ENCODE results near the gene ZBTB43. TPM values are rescaled to one million over a fixed set of nuclear protein-coding genes. Genes with fewer than 3 reads are reported as not detected.

ZBTB43 gene
- total RNA-seq, 1 donor from 2014 or later = 21.5 TPM

DNA sequence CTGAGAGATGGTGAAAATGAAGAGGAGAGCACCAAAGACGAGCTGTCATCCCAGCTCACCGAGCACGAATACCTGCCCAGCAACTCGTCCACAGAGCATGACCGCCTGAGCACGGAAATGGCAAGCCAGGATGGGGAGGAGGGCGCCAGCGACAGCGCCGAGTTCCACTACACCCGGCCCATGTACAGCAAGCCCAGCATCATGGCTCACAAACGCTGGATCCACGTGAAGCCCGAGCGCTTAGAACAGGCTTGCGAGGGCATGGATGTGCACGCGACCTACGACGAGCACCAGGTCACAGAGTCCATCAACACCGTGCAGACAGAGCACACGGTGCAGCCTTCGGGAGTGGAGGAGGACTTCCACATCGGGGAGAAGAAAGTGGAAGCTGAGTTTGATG, 28.2 kb downstream of the ZBTB43 start:
- no peak for FAIRE-seq
- Histone ChIP-seq H3K79me2 (ENCODE audit: insufficient read depth, low read length) (peaks cover 53% of the 10 kb centered on the region), H3K27me3 (ENCODE audit: insufficient read depth, low read length) (no peaks in the 10 kb centered on the region), H3K9ac (ENCODE audit: low read length) (no peak overlapping the region), H3K9me3 (ENCODE audit: insufficient read depth, low read depth, low read length) (no peaks in the 10 kb centered on the region), H2AFZ (ENCODE audit: low read depth, low read length) (no peak overlapping the region), H3K4me1 (ENCODE audit: insufficient read depth, low read length) (no peaks in the 10 kb centered on the region), H3K4me3 (ENCODE audit: insufficient read depth, low read depth, low read length) (no peak overlapping the region), H3K36me3 (ENCODE audit: insufficient read depth, low read length) (peaks cover 19% of the 10 kb centered on the region), H3K4me2 (ENCODE audit: low read length) (no peak overlapping the region), H4K20me1 (ENCODE audit: insufficient read depth, low read length) (peaks cover 67% of the 10 kb centered on the region), H3K27ac (ENCODE audit: low read depth, low read length) (no peak overlapping the region)
- H3K36me3 Mint-ChIP-seq (ENCODE audit: low read depth, unreplicated experiment) = peaks cover 16% of the 10 kb centered on the region
- H3K4me3 Mint-ChIP-seq (ENCODE audit: unreplicated experiment) = no peak overlapping the region
- no peak overlapping the region for H3K27ac Mint-ChIP-seq (ENCODE audit: unreplicated experiment)
- DNase-seq (ENCODE audit: low read depth) = no peak
- no peaks in the 10 kb centered on the region for H3K27me3 Mint-ChIP-seq (ENCODE audit: low read depth, unreplicated experiment)
- TF ChIP-seq, protein P1, sequence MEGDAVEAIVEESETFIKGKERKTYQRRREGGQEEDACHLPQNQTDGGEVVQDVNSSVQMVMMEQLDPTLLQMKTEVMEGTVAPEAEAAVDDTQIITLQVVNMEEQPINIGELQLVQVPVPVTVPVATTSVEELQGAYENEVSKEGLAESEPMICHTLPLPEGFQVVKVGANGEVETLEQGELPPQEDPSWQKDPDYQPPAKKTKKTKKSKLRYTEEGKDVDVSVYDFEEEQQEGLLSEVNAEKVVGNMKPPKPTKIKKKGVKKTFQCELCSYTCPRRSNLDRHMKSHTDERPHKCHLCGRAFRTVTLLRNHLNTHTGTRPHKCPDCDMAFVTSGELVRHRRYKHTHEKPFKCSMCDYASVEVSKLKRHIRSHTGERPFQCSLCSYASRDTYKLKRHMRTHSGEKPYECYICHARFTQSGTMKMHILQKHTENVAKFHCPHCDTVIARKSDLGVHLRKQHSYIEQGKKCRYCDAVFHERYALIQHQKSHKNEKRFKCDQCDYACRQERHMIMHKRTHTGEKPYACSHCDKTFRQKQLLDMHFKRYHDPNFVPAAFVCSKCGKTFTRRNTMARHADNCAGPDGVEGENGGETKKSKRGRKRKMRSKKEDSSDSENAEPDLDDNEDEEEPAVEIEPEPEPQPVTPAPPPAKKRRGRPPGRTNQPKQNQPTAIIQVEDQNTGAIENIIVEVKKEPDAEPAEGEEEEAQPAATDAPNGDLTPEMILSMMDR (IDR thresholded peaks at IDR 0.05; ENCODE audit: insufficient read depth, low read depth, low read length) = no peak
- TF ChIP-seq EZH2 (IDR thresholded peaks at IDR 0.05; ENCODE audit: insufficient read depth, low read length) = no peak
- no peaks in the 10 kb centered on the region for H3K9me3 Mint-ChIP-seq (ENCODE audit: unreplicated experiment)
- no peaks in the 10 kb centered on the region for H3K4me1 Mint-ChIP-seq (ENCODE audit: low read depth, unreplicated experiment)

GRCh38 chr9:126833710-126834345, 29.0 kb downstream of the ZBTB43 start:
- H3K27me3 ChIP-seq (ENCODE audit: insufficient read depth, low read length) = no peaks in the 10 kb centered on the region
- H3K4me2 ChIP-seq (ENCODE audit: low read length) = no peak overlapping the region
- H3K4me1 ChIP-seq (ENCODE audit: insufficient read depth, low read length) = no peaks in the 10 kb centered on the region
- H3K9me3 ChIP-seq (ENCODE audit: insufficient read depth, low read depth, low read length) = no peaks in the 10 kb centered on the region
- no peak overlapping the region for H3K27ac ChIP-seq (ENCODE audit: low read depth, low read length)
- H4K20me1 ChIP-seq (ENCODE audit: insufficient read depth, low read length) = peaks cover 73% of the 10 kb centered on the region
- peaks cover 20% of the 10 kb centered on the region for H3K36me3 Mint-ChIP-seq (ENCODE audit: low read depth, unreplicated experiment)
- peaks cover 19% of the 10 kb centered on the region for H3K36me3 ChIP-seq (ENCODE audit: insufficient read depth, low read length)
- no peak overlapping the region for H3K27ac Mint-ChIP-seq (ENCODE audit: unreplicated experiment)
- FAIRE-seq (no peak), DNase-seq (ENCODE audit: low read depth) (no peak)
- TF ChIP-seq, protein P1 (IDR thresholded peaks at IDR 0.05; ENCODE audit: insufficient read depth, low read depth, low read length) = no peak
- TF ChIP-seq EZH2 (IDR thresholded peaks at IDR 0.05; ENCODE audit: insufficient read depth, low read length) = no peak
- no peaks in the 10 kb centered on the region for H3K9me3 Mint-ChIP-seq (ENCODE audit: unreplicated experiment)
- H3K4me3 ChIP-seq (ENCODE audit: insufficient read depth, low read depth, low read length) = no peak overlapping the region
- H3K4me3 Mint-ChIP-seq (ENCODE audit: unreplicated experiment) = no peak overlapping the region
- no peaks in the 10 kb centered on the region for H3K4me1 Mint-ChIP-seq (ENCODE audit: low read depth, unreplicated experiment)
- H3K79me2 ChIP-seq (ENCODE audit: insufficient read depth, low read length) = peaks cover 51% of the 10 kb centered on the region
- H2AFZ ChIP-seq (ENCODE audit: low read depth, low read length) = no peak overlapping the region
- H3K27me3 Mint-ChIP-seq (ENCODE audit: low read depth, unreplicated experiment) = no peaks in the 10 kb centered on the region
- no peak overlapping the region for H3K9ac ChIP-seq (ENCODE audit: low read length)

- H3K4me1 Mint-ChIP-seq (ENCODE audit: low read depth, unreplicated experiment) = no peaks in the 10 kb centered on the region
- Histone ChIP-seq H3K4me1 (ENCODE audit: insufficient read depth, low read length) (no peaks in the 10 kb centered on the region), H3K9ac (ENCODE audit: low read length) (no peak overlapping the region), H4K20me1 (ENCODE audit: insufficient read depth, low read length) (peaks cover 75% of the 10 kb centered on the region), H3K4me3 (ENCODE audit: insufficient read depth, low read depth, low read length) (no peak overlapping the region), H3K27ac (ENCODE audit: low read depth, low read length) (no peak overlapping the region), H3K27me3 (ENCODE audit: insufficient read depth, low read length) (no peaks in the 10 kb centered on the region), H3K4me2 (ENCODE audit: low read length) (no peak overlapping the region), H3K79me2 (ENCODE audit: insufficient read depth, low read length) (peaks cover 47% of the 10 kb centered on the region), H3K36me3 (ENCODE audit: insufficient read depth, low read length) (peaks cover 19% of the 10 kb centered on the region), H2AFZ (ENCODE audit: low read depth, low read length) (no peak overlapping the region), H3K9me3 (ENCODE audit: insufficient read depth, low read depth, low read length) (no peaks in the 10 kb centered on the region)
- no peak for FAIRE-seq
- H3K4me3 Mint-ChIP-seq (ENCODE audit: unreplicated experiment) = no peak overlapping the region
- no peak for DNase-seq (ENCODE audit: low read depth)
- no peak for TF ChIP-seq EZH2 (IDR thresholded peaks at IDR 0.05; ENCODE audit: insufficient read depth, low read length)
- TF ChIP-seq, protein P1 (IDR thresholded peaks at IDR 0.05; ENCODE audit: insufficient read depth, low read depth, low read length) = no peak
- H3K36me3 Mint-ChIP-seq (ENCODE audit: low read depth, unreplicated experiment) = peaks cover 22% of the 10 kb centered on the region
- H3K27ac Mint-ChIP-seq (ENCODE audit: unreplicated experiment) = no peak overlapping the region
- H3K9me3 Mint-ChIP-seq (ENCODE audit: unreplicated experiment) = no peaks in the 10 kb centered on the region
- no peaks in the 10 kb centered on the region for H3K27me3 Mint-ChIP-seq (ENCODE audit: low read depth, unreplicated experiment)
Measured at GRCh38 chr9:126834672-126835071, 29.8 kb downstream of the ZBTB43 start.

All from astrocyte (in vitro differentiated cells and primary cell).